IMR-90 (cell line): ENCODE results near the gene C10orf67. TPM values are rescaled to one million over a fixed set of nuclear protein-coding genes. Genes with fewer than 3 reads are reported as not detected.

Experiments
- ATAC-seq: fragments of 200-7000 bp; cut with Tn5 transposase; 2 replicates; pipeline ENCODE4 v1.9.1; 2020; ENCODE audit warnings: low read depth, mild to moderate bottlenecking, moderate library complexity
- BruUV-seq: library from RNA; stranded (reverse); fragments of 400-500 nt; replicated peaks from 2 replicates; lab custom pipeline; 2021; lab: Mats Ljungman, UMichigan
- CTCF ChIA-PET: fragments of 300-600 bp; formaldehyde crosslinking; extraction: SDS; loops from one replicate; lab custom pipeline; 2021; ENCODE audit warnings: antibody characterized with exemption; lab: Yijun Ruan, JAX
- POLR2A ChIA-PET: fragments of 300-600 bp; sonication (Branson Sonifier 250); formaldehyde crosslinking; loops from one replicate; lab custom pipeline; 2022; ENCODE audit warnings: antibody characterized with exemption; ENCODE audit not compliant: unreplicated experiment; lab: Charles Lee
- DNase-seq: peaks from one replicate; pipeline ENCODE4 v3.0.0; 2013
- H2AFZ ChIP-seq: replicated peaks from 2 replicates; pipeline ENCODE3; 2013; ENCODE audit warnings: low read length, mild to moderate bottlenecking; ENCODE audit not compliant: poor library complexity
- H2AK5ac ChIP-seq: 2 replicates; pipeline ENCODE4 v1.6.1; 2013; ENCODE audit warnings: low read depth, low read length, inconsistent platforms
- H2AK9ac ChIP-seq: replicated peaks from 2 replicates; pipeline ENCODE3; 2013; ENCODE audit warnings: mild to moderate bottlenecking, low read depth, low read length, moderate library complexity; ENCODE audit not compliant: poor library complexity
- H2BK120ac ChIP-seq: 2 replicates; pipeline ENCODE4 v1.6.1; 2013; ENCODE audit warnings: low read depth, low read length, inconsistent platforms
- H2BK15ac ChIP-seq: 3 replicates; pipeline ENCODE4 v1.6.1; 2013; ENCODE audit warnings: low read depth, low read length, inconsistent platforms
- H2BK20ac ChIP-seq: 2 replicates; pipeline ENCODE4 v1.6.1; 2013; ENCODE audit warnings: low read depth, mild to moderate bottlenecking, inconsistent platforms, low read length, moderate library complexity
- H2BK5ac ChIP-seq: 2 replicates; pipeline ENCODE4 v1.6.1; 2013; ENCODE audit warnings: mild to moderate bottlenecking, low read depth, low read length, inconsistent platforms; ENCODE audit not compliant: poor library complexity, severe bottlenecking
- H3K14ac ChIP-seq: replicated peaks from 2 replicates; pipeline ENCODE4 v1.6.1; 2013; ENCODE audit warnings: low read depth, low read length, inconsistent platforms
- H3K18ac ChIP-seq: 2 replicates; pipeline ENCODE4 v1.6.1; 2013; ENCODE audit warnings: low read depth, low read length, control low read depth
- H3K23ac ChIP-seq: 2 replicates; pipeline ENCODE4 v1.6.1; 2013; ENCODE audit warnings: low read depth, low read length, inconsistent platforms
- H3K27ac ChIP-seq: 2 replicates; pipeline ENCODE4 v1.5.1; 2013; ENCODE audit warnings: mild to moderate bottlenecking, control low read depth, low read length; ENCODE audit not compliant: insufficient read depth
- H3K27me3 ChIP-seq: 2 replicates; pipeline ENCODE4 v1.6.1; 2013; ENCODE audit warnings: low read length; ENCODE audit not compliant: control insufficient read depth, insufficient read depth
- H3K36me3 ChIP-seq: 2 replicates; pipeline ENCODE4 v1.6.1; 2013; ENCODE audit warnings: low read length, mixed read lengths; ENCODE audit not compliant: control insufficient read depth, insufficient read depth
- H3K4ac ChIP-seq: 2 replicates; pipeline ENCODE4 v1.6.1; 2013; ENCODE audit warnings: low read depth, low read length, inconsistent platforms
- H3K4me1 ChIP-seq: 2 replicates; pipeline ENCODE4 v1.6.1; 2013; ENCODE audit warnings: low read length, mixed read lengths; ENCODE audit not compliant: control insufficient read depth, insufficient read depth
- H3K4me2 ChIP-seq: 2 replicates; pipeline ENCODE4 v1.6.1; 2013; ENCODE audit warnings: low read depth, mild to moderate bottlenecking, control low read depth, low read length, moderate library complexity
- H3K4me3 ChIP-seq: 2 replicates; pipeline ENCODE4 v1.5.1; 2013; ENCODE audit warnings: low read depth, mild to moderate bottlenecking, control low read depth, low read length, moderate library complexity; ENCODE audit not compliant: insufficient read depth
- H3K56ac ChIP-seq: 2 replicates; pipeline ENCODE4 v1.6.1; 2013; ENCODE audit warnings: low read length, inconsistent platforms; ENCODE audit not compliant: insufficient read depth; ENCODE audit errors: extremely low read depth
- H3K79me1 ChIP-seq, 2 experiments: 2 replicates each; pipeline ENCODE4 v1.6.1; 2013; ENCODE audit warnings: low read length in 2 of 2, inconsistent platforms in 1 of 2, low read depth in 1 of 2
- H3K9ac ChIP-seq: 2 replicates; pipeline ENCODE4 v1.6.1; 2013; ENCODE audit warnings: low read depth, low read length, control low read depth
- H3K9me1 ChIP-seq: 2 replicates; pipeline ENCODE4 v1.6.1; 2013; ENCODE audit warnings: low read length, inconsistent platforms; ENCODE audit not compliant: insufficient read depth
- H3K9me3 ChIP-seq: 2 replicates; pipeline ENCODE4 v1.6.1; 2013; ENCODE audit warnings: low read length; ENCODE audit not compliant: control insufficient read depth, insufficient read depth
- H4K20me1 ChIP-seq: 2 replicates; pipeline ENCODE4 v1.6.1; 2013; ENCODE audit warnings: low read length, inconsistent platforms; ENCODE audit not compliant: insufficient read depth
- H4K5ac ChIP-seq: 2 replicates; pipeline ENCODE4 v1.6.1; 2013; ENCODE audit warnings: mild to moderate bottlenecking, low read depth, low read length, control low read depth
- H4K8ac ChIP-seq, 2 experiments: 2 replicates each; pipeline ENCODE4 v1.6.1; 2013; ENCODE audit warnings: low read depth in 2 of 2, low read length in 2 of 2, control low read depth in 1 of 2, inconsistent platforms in 1 of 2
- H4K91ac ChIP-seq: 2 replicates; pipeline ENCODE4 v1.6.1; 2013; ENCODE audit warnings: low read depth, low read length, inconsistent platforms; ENCODE audit not compliant: insufficient read depth
- BHLHE40 ChIP-seq: fragments of 150-350 bp; IDR thresholded peaks from 2 replicates; pipeline ENCODE4 v1.6.1; 2016; ENCODE audit warnings: mild to moderate bottlenecking, low read depth, low read length
- CEBPB ChIP-seq: IDR thresholded peaks from 2 replicates; pipeline ENCODE4 v1.6.1; 2012; ENCODE audit warnings: low read depth, low read length, improper control_type of control experiment
- CHD1 ChIP-seq: IDR thresholded peaks from 2 replicates; pipeline ENCODE4 v1.6.1; 2012; ENCODE audit warnings: low read depth, low read length, improper control_type of control experiment
- FOS ChIP-seq: fragments of 150-350 bp; IDR thresholded peaks from 2 replicates; pipeline ENCODE4 v1.6.1; 2016; ENCODE audit warnings: low read depth, low read length
- MAFK ChIP-seq: IDR thresholded peaks from 2 replicates; pipeline ENCODE4 v1.6.1; 2012; ENCODE audit warnings: low read depth, low read length, improper control_type of control experiment
- MAZ ChIP-seq: IDR thresholded peaks from 2 replicates; pipeline ENCODE4 v1.6.1; 2012; ENCODE audit warnings: low read depth, mild to moderate bottlenecking, low read length, improper control_type of control experiment, moderate library complexity, borderline replicate concordance
- MXI1 ChIP-seq: IDR thresholded peaks from 2 replicates; pipeline ENCODE4 v1.6.1; 2012; ENCODE audit warnings: low read depth, mild to moderate bottlenecking, low read length, moderate library complexity, borderline replicate concordance
- NFE2L2 ChIP-seq: fragments of 150-350 bp; IDR thresholded peaks from 2 replicates; pipeline ENCODE4 v1.6.1; 2016; ENCODE audit warnings: low read depth, mild to moderate bottlenecking, low read length
- RAD21 ChIP-seq: IDR thresholded peaks from 2 replicates; pipeline ENCODE4 v1.6.1; 2012; ENCODE audit warnings: low read length, improper control_type of control experiment
- RCOR1 ChIP-seq: IDR thresholded peaks from 2 replicates; pipeline ENCODE4 v1.6.1; 2012; ENCODE audit warnings: mild to moderate bottlenecking, low read length, improper control_type of control experiment; ENCODE audit not compliant: insufficient replicate concordance
- RFX5 ChIP-seq: IDR thresholded peaks from 2 replicates; pipeline ENCODE4 v1.8.0; 2012; ENCODE audit warnings: low read depth, mild to moderate bottlenecking, low read length, moderate library complexity
- SMC3 ChIP-seq: fragments of 150-350 bp; IDR thresholded peaks from 2 replicates; pipeline ENCODE4 v1.6.1; 2016; ENCODE audit warnings: low read depth, mild to moderate bottlenecking, antibody characterized with exemption, low read length, moderate library complexity
- WGBS, 2 experiments: methylation state at CpG; one replicate each; pipeline versions ENCODE4 v1.1.5 to v1.1.7; 2013; ENCODE audit warnings: missing lambda C conversion rate in 2 of 2; ENCODE audit not compliant: insufficient read length in 1 of 2; ENCODE audit errors: extremely low coverage in 2 of 2; 5-methylcytosine and 5-hydroxymethylcytosine counted together
- dilution Hi-C: fragments of 300-500 bp; cut with HindIII; formaldehyde crosslinking; loops from one replicate; pipeline ENCODE4 v1.14.3; 2018; ENCODE audit warnings: low sequenced_read_pairs; ENCODE audit not compliant: unreplicated experiment
- in situ Hi-C: fragments of 300-500 bp; cut with MboI; formaldehyde crosslinking; loops from 3 replicates; pipeline ENCODE4 v1.14.3; 2019; ENCODE audit warnings: low sequenced_read_pairs, inconsistent platforms, mixed read lengths
- intact Hi-C: fragments of 100-400 bp; cut with micrococcal nuclease; formaldehyde crosslinking; loops from 2 replicates; pipeline ENCODE4 v1.10.0; 2022
- polyA plus RNA-seq, 3 experiments: library from polyadenylated mRNA; depleted of rRNA; stranded (reverse); fragments of >200 nt; gene quantifications; 2 replicates each; pipeline ENCODE4 v1.2.3, GENCODE V29; 2012; ENCODE audit warnings: low replicate concordance in 1 of 3
- total RNA-seq: library from RNA; depleted of rRNA; stranded (reverse); fragments of >200 nt; gene quantifications from 2 replicates; pipeline ENCODE4 v1.2.3, GENCODE V29; 2012
- TF ChIP-seq, protein P1 (sequence below): fragments of 150-350 bp; IDR thresholded peaks from 2 replicates; pipeline ENCODE4 v1.6.1; 2017; ENCODE audit warnings: mild to moderate bottlenecking, antibody characterized with exemption, low read length, low read depth
- TF ChIP-seq, protein P2 (sequence below): conservative IDR thresholded peaks from 2 replicates; pipeline ENCODE4 v1.5.1; 2012; ENCODE audit warnings: mild to moderate bottlenecking, low read depth, low read length, improper control_type of control experiment

Gene C10orf67
- total and polyA plus RNA-seq, 2 of the 4 experiments (the other 2 are of a cell fraction), result 0.15 to 0.18 TPM

DNA sequence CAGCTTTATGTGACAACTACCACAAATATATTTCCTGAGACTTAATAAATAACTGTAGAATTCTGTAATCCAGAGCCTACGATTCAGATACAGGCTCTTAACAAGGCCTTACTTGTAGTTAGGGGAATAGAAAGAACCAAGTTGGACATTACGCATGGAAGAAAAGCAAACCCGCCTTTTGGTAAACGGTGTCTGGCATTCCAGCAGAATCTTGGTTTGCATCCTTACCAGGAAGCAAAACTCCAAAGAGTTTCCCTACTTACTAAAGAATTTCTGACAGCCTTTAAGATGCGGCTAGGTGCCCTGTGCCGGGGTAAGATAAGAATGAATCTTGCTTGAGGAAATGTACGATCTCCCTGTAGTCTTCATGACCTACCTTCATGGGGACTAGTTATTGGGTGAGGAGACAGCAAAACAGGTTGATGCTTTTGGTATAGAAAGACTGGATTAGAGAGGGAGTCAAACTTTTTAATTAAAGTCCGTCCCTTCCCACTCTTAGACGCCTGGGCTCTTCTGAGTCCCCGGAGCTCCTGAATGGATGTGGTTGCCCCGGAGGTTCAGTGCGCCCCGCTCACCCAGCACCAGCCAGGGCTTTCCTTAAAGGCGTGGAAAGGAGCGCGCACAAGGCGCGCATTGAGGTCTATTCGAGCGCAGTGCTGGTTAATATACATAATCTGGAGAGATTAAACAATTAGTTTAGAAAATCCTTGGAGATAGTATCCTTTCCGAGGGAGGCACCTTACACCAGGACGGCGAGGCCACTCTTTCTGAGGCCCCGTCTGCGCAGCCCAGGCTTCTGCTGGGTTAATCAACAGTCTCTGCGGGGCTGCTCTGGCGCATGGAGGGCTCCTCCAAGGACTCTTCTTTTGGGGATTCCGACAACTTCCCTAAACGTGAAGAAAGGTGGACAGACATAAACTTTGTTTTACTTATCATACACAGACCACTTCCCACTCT is 140.9 kb downstream of the C10orf67 start:
- ChIA-PET CTCF (interaction anchor here (0.6 kb wide), 1 partner anchor 9 kb away, joined by 5 read pairs; no protein-coding TSS in a partner anchor), POLR2A (no interaction called here)
- intact Hi-C loops (no loop called here), in situ Hi-C loops (no loop called here), dilution Hi-C loops (no loop called here)
- H3K27me3 ChIP-seq, result peaks cover 24% of the 10 kb centered on the region
- no peak overlapping the region for H3K4me3 ChIP-seq
- no peak overlapping the region for H2BK15ac ChIP-seq
- no peaks in the 10 kb centered on the region for H3K4me1 ChIP-seq
- H2AK9ac ChIP-seq, result no peak overlapping the region
- no peak overlapping the region for H2AK5ac ChIP-seq
- no peak overlapping the region for H2BK120ac ChIP-seq
- no peak overlapping the region for H2AFZ ChIP-seq
- no peak overlapping the region for H2BK5ac ChIP-seq
- no peaks in the 10 kb centered on the region for H3K79me1 ChIP-seq
- no peak overlapping the region for H3K14ac ChIP-seq
- no peak overlapping the region for H4K91ac ChIP-seq
- no peak overlapping the region for H3K56ac ChIP-seq
- H3K27ac ChIP-seq, result no peak overlapping the region
- H3K9me3 ChIP-seq, result no peaks in the 10 kb centered on the region
- H3K23ac ChIP-seq, result no peak overlapping the region
- H4K8ac ChIP-seq, result no peak overlapping the region
- ATAC-seq (no peak), DNase-seq (no peak)
- H3K36me3 ChIP-seq, result no peaks in the 10 kb centered on the region
- no peaks in the 10 kb centered on the region for H3K9me1 ChIP-seq
- no peak overlapping the region for H3K18ac ChIP-seq
- 5% methylated on average over 8 of the region's 29 CpGs; no CpG with 5 or more reads in 1 of the 2 experiments for WGBS, 2 experiments
- no peak overlapping the region for H3K9ac ChIP-seq
- H3K4ac ChIP-seq, result no peak overlapping the region
- no peak overlapping the region for H3K4me2 ChIP-seq
- no TSS peak for BruUV-seq
- H4K20me1 ChIP-seq, result no peaks in the 10 kb centered on the region
- no peak overlapping the region for H2BK20ac ChIP-seq
- H4K5ac ChIP-seq, result no peak overlapping the region
- TF ChIP-seq BHLHE40 (no peak), CHD1 (no peak), SMC3 (no peak), RAD21 (no peak), RFX5 (no peak), MXI1 (no peak), MAFK (no peak), NFE2L2 (no peak), CEBPB (no peak), MAZ (no peak), FOS (no peak), RCOR1 (no peak)
- TF ChIP-seq, protein P1, sequence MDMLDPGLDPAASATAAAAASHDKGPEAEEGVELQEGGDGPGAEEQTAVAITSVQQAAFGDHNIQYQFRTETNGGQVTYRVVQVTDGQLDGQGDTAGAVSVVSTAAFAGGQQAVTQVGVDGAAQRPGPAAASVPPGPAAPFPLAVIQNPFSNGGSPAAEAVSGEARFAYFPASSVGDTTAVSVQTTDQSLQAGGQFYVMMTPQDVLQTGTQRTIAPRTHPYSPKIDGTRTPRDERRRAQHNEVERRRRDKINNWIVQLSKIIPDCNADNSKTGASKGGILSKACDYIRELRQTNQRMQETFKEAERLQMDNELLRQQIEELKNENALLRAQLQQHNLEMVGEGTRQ, result no peak
- TF ChIP-seq, protein P2, sequence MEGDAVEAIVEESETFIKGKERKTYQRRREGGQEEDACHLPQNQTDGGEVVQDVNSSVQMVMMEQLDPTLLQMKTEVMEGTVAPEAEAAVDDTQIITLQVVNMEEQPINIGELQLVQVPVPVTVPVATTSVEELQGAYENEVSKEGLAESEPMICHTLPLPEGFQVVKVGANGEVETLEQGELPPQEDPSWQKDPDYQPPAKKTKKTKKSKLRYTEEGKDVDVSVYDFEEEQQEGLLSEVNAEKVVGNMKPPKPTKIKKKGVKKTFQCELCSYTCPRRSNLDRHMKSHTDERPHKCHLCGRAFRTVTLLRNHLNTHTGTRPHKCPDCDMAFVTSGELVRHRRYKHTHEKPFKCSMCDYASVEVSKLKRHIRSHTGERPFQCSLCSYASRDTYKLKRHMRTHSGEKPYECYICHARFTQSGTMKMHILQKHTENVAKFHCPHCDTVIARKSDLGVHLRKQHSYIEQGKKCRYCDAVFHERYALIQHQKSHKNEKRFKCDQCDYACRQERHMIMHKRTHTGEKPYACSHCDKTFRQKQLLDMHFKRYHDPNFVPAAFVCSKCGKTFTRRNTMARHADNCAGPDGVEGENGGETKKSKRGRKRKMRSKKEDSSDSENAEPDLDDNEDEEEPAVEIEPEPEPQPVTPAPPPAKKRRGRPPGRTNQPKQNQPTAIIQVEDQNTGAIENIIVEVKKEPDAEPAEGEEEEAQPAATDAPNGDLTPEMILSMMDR, result no peak
